Endothelial cell of umbilical vein (primary cell): ENCODE measurements around the gene SH3RF3. TPM values are rescaled to one million over a fixed set of nuclear protein-coding genes. Genes with fewer than 3 reads are reported as not detected.

Experiments
- BruUV-seq: library from RNA; stranded (reverse); fragments of 400-500 nt; replicated peaks from 2 replicates; lab custom pipeline; 2021; lab: Mats Ljungman, UMichigan
- CTCF ChIA-PET: fragments of 300-600, 350-600 bp; sonication (Branson Sonifier 250); formaldehyde crosslinking; loops from one replicate; lab custom pipeline; 2021; ENCODE audit warnings: antibody characterized with exemption, inconsistent platforms; lab: Charles Lee
- POLR2A ChIA-PET: fragments of 300-600, 350-600 bp; sonication (Branson Sonifier 250); formaldehyde crosslinking; loops from one replicate; lab custom pipeline; 2021; ENCODE audit warnings: antibody characterized with exemption, inconsistent platforms; lab: Charles Lee
- DNase-seq: peaks from one replicate; pipeline ENCODE4 v3.0.0-alpha.2; 2011; ENCODE audit warnings: low read depth, low spot score
- FAIRE-seq: peaks from 2 replicates; lab custom pipeline; 2011; peaks lifted over from hg19 to GRCh38; lab: Jason Lieb, UNC
- H2AFZ ChIP-seq: 2 replicates; pipeline ENCODE4 v1.6.0; 2012; ENCODE audit warnings: low read depth, low read length, control low read depth, inconsistent platforms
- H3K27ac ChIP-seq: 2 replicates; pipeline ENCODE4 v1.5.1; 2011; ENCODE audit warnings: low read depth, mild to moderate bottlenecking, control low read depth, low read length, moderate library complexity; ENCODE audit not compliant: insufficient read depth
- H3K27me3 ChIP-seq, 2 experiments: 2 replicates each; pipeline versions ENCODE4 v1.6.0 to v1.6.1; 2011; ENCODE audit warnings: low read length in 2 of 2, mixed read lengths in 1 of 2; ENCODE audit not compliant: control insufficient read depth in 2 of 2, insufficient read depth in 2 of 2
- H3K36me3 ChIP-seq, 2 experiments: 2 replicates in 1 of 2; 3 replicates in 1 of 2; pipeline ENCODE4 v1.5.1; 2011; ENCODE audit warnings: low read length in 2 of 2, mild to moderate bottlenecking in 1 of 2, moderate library complexity in 1 of 2; ENCODE audit not compliant: control insufficient read depth in 2 of 2, insufficient read depth in 2 of 2; ENCODE audit errors: extremely low read depth in 1 of 2
- H3K4me1 ChIP-seq: 3 replicates; pipeline ENCODE4 v1.5.1; 2011; ENCODE audit warnings: mild to moderate bottlenecking, low read length; ENCODE audit not compliant: control insufficient read depth, insufficient read depth; ENCODE audit errors: extremely low read depth
- H3K4me2 ChIP-seq: 2 replicates; pipeline ENCODE4 v1.6.1; 2011; ENCODE audit warnings: low read length, control low read depth, mixed read lengths; ENCODE audit not compliant: insufficient read depth
- H3K4me3 ChIP-seq, 3 experiments: fragments of 200-600 bp in 1 of 3; sonication (generic), shearing (Covaris generic) in 1 of 3; replicated peaks in 1 of 3; 2 replicates each; pipeline ENCODE4 v1.5.1; 2011 to 2016; ENCODE audit warnings: control low read depth in 3 of 3, low read length in 3 of 3, mild to moderate bottlenecking in 2 of 3, inconsistent platforms in 1 of 3, low read depth in 1 of 3, moderate library complexity in 1 of 3; ENCODE audit not compliant: insufficient read depth in 1 of 3
- H3K79me2 ChIP-seq: 2 replicates; pipeline ENCODE4 v1.6.0; 2012; ENCODE audit warnings: low read length, inconsistent platforms; ENCODE audit not compliant: control insufficient read depth, insufficient read depth
- H3K9ac ChIP-seq: replicated peaks from 2 replicates; pipeline ENCODE3; 2011; ENCODE audit warnings: low read length, control low read depth; ENCODE audit not compliant: insufficient read depth; ENCODE audit errors: extremely low read depth
- H3K9me1 ChIP-seq: replicated peaks from 3 replicates; pipeline ENCODE4 v1.6.0; 2011; ENCODE audit warnings: mild to moderate bottlenecking, low read length; ENCODE audit not compliant: control insufficient read depth, insufficient read depth; ENCODE audit errors: extremely low read depth
- H3K9me3 ChIP-seq: replicated peaks from 2 replicates; pipeline ENCODE4 v1.5.1; 2012; ENCODE audit warnings: low read length, inconsistent platforms; ENCODE audit not compliant: control insufficient read depth, insufficient read depth
- H4K20me1 ChIP-seq: replicated peaks from 2 replicates; pipeline ENCODE3; 2011; ENCODE audit warnings: mild to moderate bottlenecking, low read length; ENCODE audit not compliant: control insufficient read depth, insufficient read depth; ENCODE audit errors: extremely low read depth
- CTCF ChIP-seq, 2 donors: IDR thresholded peaks; 1 replicate in 1 of 2; 2 replicates in 1 of 2; pipeline ENCODE4 v1.5.1; 2011; ENCODE audit warnings: low read length in 2 of 2, mild to moderate bottlenecking in 2 of 2, moderate library complexity in 2 of 2, control low read depth in 1 of 2, inconsistent platforms in 1 of 2, low read depth in 1 of 2; ENCODE audit not compliant: insufficient read depth in 1 of 2; ENCODE audit errors: extremely low read depth in 1 of 2
- FOS ChIP-seq: IDR thresholded peaks from 2 replicates; pipeline ENCODE4 v1.6.1; 2011; ENCODE audit warnings: mild to moderate bottlenecking, low read length, moderate library complexity, borderline replicate concordance; ENCODE audit not compliant: insufficient read depth
- GATA2 ChIP-seq: IDR thresholded peaks from 2 replicates; pipeline ENCODE4 v1.7.0; 2011; ENCODE audit warnings: low read depth, mild to moderate bottlenecking, moderate library complexity, mixed read lengths, low read length; ENCODE audit not compliant: insufficient read length, insufficient read depth
- JUN ChIP-seq: IDR thresholded peaks from 2 replicates; pipeline ENCODE4 v1.6.1; 2011; ENCODE audit warnings: borderline replicate concordance, low read depth; ENCODE audit not compliant: insufficient read length, insufficient read depth
- MAX ChIP-seq: IDR thresholded peaks from 2 replicates; pipeline ENCODE4 v1.6.1; 2011; ENCODE audit not compliant: insufficient read depth, insufficient read length
- POLR2AphosphoS5 ChIP-seq: IDR thresholded peaks from 2 replicates; pipeline ENCODE4 v1.6.1; 2012; ENCODE audit warnings: low read depth, mild to moderate bottlenecking, control low read depth, low read length, moderate library complexity; ENCODE audit not compliant: insufficient read depth
- dilution Hi-C: fragments of 300-500 bp; cut with MboI; formaldehyde crosslinking; loops from one replicate; pipeline ENCODE4 v1.15.0; 2019; ENCODE audit warnings: low sequenced_read_pairs; ENCODE audit not compliant: extremely low pct_ligation_motif_present
- intact Hi-C: fragments of 100-400 bp; cut with micrococcal nuclease; formaldehyde crosslinking; loops from one replicate; pipeline ENCODE4 v1.10.0; 2022
- polyA plus RNA-seq, 4 experiments: library from polyadenylated mRNA; depleted of rRNA in 3 of 4; stranded (reverse) in 3 of 4; unstranded in 1 of 4; fragments of >200 nt; gene quantifications; 2 replicates each; pipeline versions ENCODE4 v1.2.1 to v1.2.3, GENCODE V29; 2011 to 2012; ENCODE audit warnings: missing spikeins in 1 of 4
- total RNA-seq: library from RNA; stranded (reverse); gene quantifications from 2 replicates; pipeline ENCODE4 v1.2.3, GENCODE V29; 2021

SH3RF3 gene
- total and polyA plus RNA-seq, 2 donors (not counting 3 experiments of a cell fraction or from before 2014, with no cell fraction given), result 3.8 to 14.7 TPM

GRCh38 chr2:109285244-109285651 is 156.2 kb downstream of the SH3RF3 start:
- Histone ChIP-seq H3K27me3 (no peaks in the 10 kb centered on the region), H3K9ac (no peak overlapping the region), H3K36me3 (no peaks in the 10 kb centered on the region), H3K79me2 (no peaks in the 10 kb centered on the region), H3K4me2 (no peak overlapping the region), H3K9me1 (no peaks in the 10 kb centered on the region), H3K4me1 (no peaks in the 10 kb centered on the region), H2AFZ (no peak overlapping the region), H3K27ac (no peak overlapping the region), H3K4me3 (no peak overlapping the region), H3K9me3 (no peaks in the 10 kb centered on the region), H4K20me1 (no peaks in the 10 kb centered on the region)
- TF ChIP-seq JUN (no peak), MAX (no peak), FOS (no peak), POLR2AphosphoS5 (no peak), GATA2 (no peak), CTCF (IDR thresholded peaks at IDR 0.05; ENCODE audit: extremely low read depth in 1 of 2, insufficient read depth in 1 of 2, low read depth in 1 of 2, low read length in 2 of 2) (no peak)
- no TSS peak for BruUV-seq
- intact Hi-C loops, result no loop called here
- no peak for FAIRE-seq
- DNase-seq, result no peak
- POLR2A ChIA-PET, result no interaction called here
- dilution Hi-C loops, result no loop called here
- CTCF ChIA-PET, result no interaction called here
